Thyroid gland (tissue), 4 donors: ENCODE data around the gene ALG2. TPM values are rescaled to one million over a fixed set of nuclear protein-coding genes. Genes with fewer than 3 reads are reported as not detected.

ENCODE experiments used
- DNase-seq, 2 donors: peaks; one replicate each; pipeline ENCODE4 v3.0.0-alpha.2; 2019
- H3K27ac ChIP-seq, 3 donors: fragments of 200-600 bp; sonication (generic); 1 replicate in 2 of 3; 2 replicates in 1 of 3; pipeline ENCODE4 v1.5.1; 2016 to 2019; ENCODE audit warnings: mild to moderate bottlenecking in 1 of 3, moderate library complexity in 1 of 3
- H3K27me3 ChIP-seq: fragments of 200-600 bp; sonication (generic); one replicate; pipeline ENCODE4 v1.5.1; 2019
- H3K36me3 ChIP-seq, 2 donors: fragments of 200-600 bp; sonication (generic); one replicate each; pipeline ENCODE4 v1.5.1; 2016 to 2019
- H3K4me1 ChIP-seq, 2 donors: fragments of 200-600 bp; sonication (generic); one replicate each; pipeline ENCODE4 v1.5.1; 2017 to 2019
- H3K4me3 ChIP-seq, 3 donors: fragments of 200-600 bp; sonication (generic); replicated peaks in 1 of 3; 1 replicate in 2 of 3; 2 replicates in 1 of 3; pipeline ENCODE4 v1.5.1; 2016; ENCODE audit warnings: mild to moderate bottlenecking in 1 of 3
- H3K9me3 ChIP-seq: fragments of 200-600 bp; sonication (generic); one replicate; pipeline ENCODE4 v1.5.1; 2017
- POLR2A ChIP-seq, 2 donors: fragments of 450-650 bp; IDR thresholded peaks; one replicate each; pipeline ENCODE4 v1.6.1; 2017; ENCODE audit warnings: antibody characterized with exemption in 2 of 2, mild to moderate bottlenecking in 2 of 2, moderate library complexity in 1 of 2
- WGBS, 2 donors: methylation state at CpG; one replicate each; pipeline ENCODE4 v1.1.5; 2017; 5-methylcytosine and 5-hydroxymethylcytosine counted together
- intact Hi-C: fragments of 100-400 bp; cut with DNase I; formaldehyde crosslinking; loops from one replicate; pipeline ENCODE4 v1.15.1; 2023
- total RNA-seq, 4 donors: library from RNA; depleted of rRNA; stranded (reverse); fragments of >200 nt; gene quantifications; one replicate each; pipeline ENCODE4 v1.2.3, GENCODE V29; 2016
- TF ChIP-seq, protein P1 (sequence below), 6 experiments: fragments of 200-600 bp in 3 of 6; fragments of 450-650 bp in 3 of 6; sonication (generic) in 3 of 6; IDR thresholded peaks; one replicate each; pipeline ENCODE4 v1.5.1; 2016 to 2019; ENCODE audit warnings: antibody characterized with exemption in 6 of 6, mild to moderate bottlenecking in 2 of 6, inconsistent platforms in 1 of 6, moderate library complexity in 1 of 6

The ALG2 gene
- total RNA-seq, 4 donors from 2014 or later, result 45.0 to 63.9 (median 58.2) TPM

DNA sequence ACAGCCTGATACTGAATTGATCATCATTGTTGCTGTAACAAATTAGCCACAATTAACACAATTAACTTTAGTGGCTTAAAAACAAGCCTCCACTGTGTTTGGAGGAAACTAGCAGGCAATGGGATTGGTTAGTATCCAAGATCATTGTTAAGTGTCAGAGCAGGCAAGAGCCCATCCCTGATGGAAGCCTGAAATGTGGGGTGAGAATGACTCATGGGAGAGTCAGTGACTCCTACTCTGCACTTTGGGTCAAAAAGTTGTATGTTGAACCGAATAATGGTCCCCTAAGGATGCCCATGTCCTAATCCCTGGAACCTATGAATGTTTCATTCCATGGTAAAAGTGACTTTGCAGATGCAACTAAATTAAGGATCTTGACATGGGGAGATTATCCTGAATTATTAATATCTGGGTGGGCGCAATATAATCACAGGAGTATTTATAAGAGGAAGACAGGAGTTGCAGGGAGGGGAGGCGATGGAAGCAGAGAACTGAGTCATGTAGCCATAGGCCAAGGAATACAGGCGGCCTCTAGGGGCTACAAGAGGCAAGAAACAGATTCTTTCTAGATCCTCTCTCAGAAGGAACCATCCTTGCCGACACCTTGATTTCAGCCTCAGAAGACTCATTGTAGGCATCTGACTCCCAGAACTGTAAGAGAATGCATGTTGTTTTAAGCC is 28.8 kb downstream of the ALG2 start:
- Histone ChIP-seq H3K9me3 (no peaks in the 10 kb centered on the region), H3K4me3 (no peak overlapping the region), H3K27me3 (no peaks in the 10 kb centered on the region), H3K27ac (no peak overlapping the region), H3K36me3 (no peaks in the 10 kb centered on the region), H3K4me1 (peaks cover 8 to 15% of the 10 kb centered on the region in 2 donors)
- 82% methylated on average over 5 of the region's 5 CpGs for WGBS, 2 donors
- intact Hi-C loops, result no loop called here
- DNase-seq, result no peak
- TF ChIP-seq, protein P1, sequence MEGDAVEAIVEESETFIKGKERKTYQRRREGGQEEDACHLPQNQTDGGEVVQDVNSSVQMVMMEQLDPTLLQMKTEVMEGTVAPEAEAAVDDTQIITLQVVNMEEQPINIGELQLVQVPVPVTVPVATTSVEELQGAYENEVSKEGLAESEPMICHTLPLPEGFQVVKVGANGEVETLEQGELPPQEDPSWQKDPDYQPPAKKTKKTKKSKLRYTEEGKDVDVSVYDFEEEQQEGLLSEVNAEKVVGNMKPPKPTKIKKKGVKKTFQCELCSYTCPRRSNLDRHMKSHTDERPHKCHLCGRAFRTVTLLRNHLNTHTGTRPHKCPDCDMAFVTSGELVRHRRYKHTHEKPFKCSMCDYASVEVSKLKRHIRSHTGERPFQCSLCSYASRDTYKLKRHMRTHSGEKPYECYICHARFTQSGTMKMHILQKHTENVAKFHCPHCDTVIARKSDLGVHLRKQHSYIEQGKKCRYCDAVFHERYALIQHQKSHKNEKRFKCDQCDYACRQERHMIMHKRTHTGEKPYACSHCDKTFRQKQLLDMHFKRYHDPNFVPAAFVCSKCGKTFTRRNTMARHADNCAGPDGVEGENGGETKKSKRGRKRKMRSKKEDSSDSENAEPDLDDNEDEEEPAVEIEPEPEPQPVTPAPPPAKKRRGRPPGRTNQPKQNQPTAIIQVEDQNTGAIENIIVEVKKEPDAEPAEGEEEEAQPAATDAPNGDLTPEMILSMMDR (IDR thresholded peaks at IDR 0.05), result no peak
- no peak for TF ChIP-seq POLR2A (IDR thresholded peaks at IDR 0.05)

DNA sequence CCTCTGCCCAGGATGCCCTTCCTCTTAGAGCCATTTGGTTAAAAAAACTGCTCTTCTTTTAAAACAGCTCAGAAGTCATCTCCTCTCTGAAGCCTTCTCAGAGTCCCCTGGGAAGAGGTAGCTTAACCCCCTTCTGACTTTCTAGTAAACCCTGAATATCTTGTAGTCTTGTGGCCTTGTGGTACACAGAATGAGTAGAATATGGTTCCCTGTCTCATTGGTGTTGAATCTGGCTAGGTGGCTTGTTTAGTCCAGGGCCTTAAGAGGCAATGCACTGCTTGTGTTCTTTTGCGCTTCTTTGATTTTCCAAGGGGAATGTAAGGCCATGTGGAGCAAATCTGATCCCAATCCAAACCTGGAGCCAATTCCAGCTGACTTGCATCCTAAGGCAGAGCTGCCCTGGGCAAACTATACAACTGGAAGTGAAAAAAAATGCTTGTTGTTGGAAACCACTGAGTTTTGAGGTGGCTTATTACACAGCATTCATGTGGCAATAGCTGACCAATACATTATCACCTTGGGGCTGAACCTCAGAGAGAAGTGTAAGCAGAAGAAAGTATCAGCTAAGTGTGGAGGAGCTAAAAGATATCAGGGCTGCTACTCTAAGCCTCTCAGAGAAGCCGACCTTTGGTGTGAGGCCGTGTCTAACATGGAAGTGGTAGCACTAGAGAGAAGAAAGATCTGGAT is 31.0 kb downstream of the ALG2 start:
- H3K27me3 ChIP-seq, result no peaks in the 10 kb centered on the region
- intact Hi-C loops, result no loop called here
- no peak for TF ChIP-seq POLR2A (IDR thresholded peaks at IDR 0.05)
- TF ChIP-seq, protein P1 (IDR thresholded peaks at IDR 0.05), result no peak
- no peak overlapping the region for H3K4me3 ChIP-seq
- no peaks in the 10 kb centered on the region for H3K9me3 ChIP-seq
- no peak for DNase-seq
- no peaks in the 10 kb centered on the region for H3K4me1 ChIP-seq
- no peak overlapping the region for H3K27ac ChIP-seq
- H3K36me3 ChIP-seq, result no peaks in the 10 kb centered on the region
- 95 to 96% methylated on average over 3 of the region's 3 CpGs for WGBS, 2 donors

DNA sequence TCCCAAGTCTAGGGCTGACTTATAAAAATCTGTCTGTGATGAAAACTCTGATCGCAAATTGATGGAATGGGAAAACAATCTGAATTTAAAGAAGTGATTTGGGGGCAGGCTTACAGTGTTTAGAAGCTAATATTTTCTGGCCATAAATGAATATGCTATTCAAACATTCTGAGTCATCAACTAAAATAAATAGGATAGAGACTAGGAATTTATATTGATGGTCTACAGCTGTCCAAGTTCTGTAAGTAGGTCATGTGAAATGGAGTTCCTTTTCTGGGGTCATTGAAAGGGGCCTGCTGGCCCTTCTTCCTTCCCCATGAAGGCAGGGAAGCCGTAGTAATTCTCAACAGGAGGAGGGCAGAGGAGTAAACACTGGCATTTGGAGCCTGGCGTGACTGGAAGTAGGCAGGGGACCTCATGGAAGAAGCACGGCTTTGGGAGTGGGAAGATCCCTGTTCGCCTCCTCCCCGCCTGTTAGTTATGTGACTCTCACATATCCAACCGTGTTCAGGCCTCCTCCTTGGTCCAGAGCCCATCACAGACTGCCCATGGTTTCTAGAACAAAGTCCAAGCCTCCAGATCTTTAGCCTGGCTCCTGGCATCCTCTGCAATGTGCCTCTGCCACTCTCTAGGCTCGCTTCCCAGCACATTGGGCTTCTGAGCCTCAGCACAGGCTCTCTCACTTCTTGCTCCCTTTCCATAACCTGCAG is 31.7 kb downstream of the ALG2 start:
- Histone ChIP-seq H3K4me3 (no peak overlapping the region), H3K27ac (no peak overlapping the region), H3K36me3 (no peaks in the 10 kb centered on the region), H3K27me3 (no peaks in the 10 kb centered on the region), H3K4me1 (peaks cover 0 to under 1% of the 10 kb centered on the region in 2 donors), H3K9me3 (no peaks in the 10 kb centered on the region)
- TF ChIP-seq, protein P1 (IDR thresholded peaks at IDR 0.05), result no peak
- TF ChIP-seq POLR2A (IDR thresholded peaks at IDR 0.05), result no peak
- DNase-seq, result no peak
- WGBS, 2 donors, result 82 to 87% methylated on average over 8 of the region's 8 CpGs
- intact Hi-C loops, result no loop called here

DNA sequence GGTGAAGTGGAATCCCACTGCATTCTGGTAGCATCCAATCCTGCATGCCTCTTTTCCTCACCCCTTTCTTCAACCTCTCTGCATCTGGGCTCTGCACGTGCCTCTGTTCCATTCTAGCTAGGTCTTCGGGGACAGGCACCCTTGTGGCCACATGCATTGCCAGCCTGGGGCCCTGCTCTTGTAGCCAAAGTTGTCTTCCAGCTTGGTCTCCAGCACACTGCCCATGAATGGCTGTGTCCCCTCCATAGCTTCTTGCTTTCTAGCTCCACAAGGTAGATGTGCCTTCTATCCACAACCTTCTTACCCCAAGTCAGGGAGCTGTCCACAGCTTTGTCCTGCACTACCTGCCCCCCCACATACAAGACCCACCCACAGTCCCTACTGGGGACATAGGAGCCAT is 32.6 kb downstream of the ALG2 start:
- Histone ChIP-seq H3K4me1 (peaks cover 0 to 3% of the 10 kb centered on the region in 2 donors), H3K27me3 (no peaks in the 10 kb centered on the region), H3K36me3 (no peaks in the 10 kb centered on the region), H3K4me3 (no peak overlapping the region), H3K9me3 (no peaks in the 10 kb centered on the region), H3K27ac (no peak overlapping the region)
- WGBS, 2 donors, result 80 to 88% methylated on average over 2 of the region's 2 CpGs
- intact Hi-C loops, result no loop called here
- DNase-seq, result no peak
- no peak for TF ChIP-seq POLR2A (IDR thresholded peaks at IDR 0.05)
- TF ChIP-seq, protein P1 (IDR thresholded peaks at IDR 0.05), result no peak

DNA sequence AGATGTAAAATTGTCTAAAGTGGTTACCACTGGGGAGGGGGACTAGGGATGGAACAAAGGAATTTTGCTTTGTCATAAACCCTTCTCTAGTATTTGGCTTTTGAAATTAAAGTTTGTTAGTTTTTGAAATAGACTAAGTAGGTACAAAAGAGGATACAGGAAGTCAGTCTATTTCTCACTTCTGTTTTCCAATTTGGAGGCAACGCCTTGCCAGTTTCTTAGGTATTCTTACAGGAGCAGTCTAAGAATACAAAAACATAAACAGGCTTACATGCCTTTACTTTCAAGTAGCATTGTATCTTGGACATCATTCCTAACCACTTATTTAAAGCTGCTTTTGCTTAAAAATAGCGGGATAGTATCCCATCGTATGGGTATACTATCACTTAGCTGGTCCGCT is 34.4 kb downstream of the ALG2 start:
- Histone ChIP-seq H3K27me3 (no peaks in the 10 kb centered on the region), H3K4me1 (peaks cover 0 to 3% of the 10 kb centered on the region in 2 donors), H3K27ac (no peak overlapping the region), H3K36me3 (no peaks in the 10 kb centered on the region), H3K9me3 (no peaks in the 10 kb centered on the region), H3K4me3 (no peak overlapping the region)
- intact Hi-C loops, result no loop called here
- WGBS, 2 donors, result 84 to 88% methylated on average over 4 of the region's 4 CpGs
- TF ChIP-seq, protein P1 (IDR thresholded peaks at IDR 0.05), result no peak
- no peak for TF ChIP-seq POLR2A (IDR thresholded peaks at IDR 0.05)
- no peak for DNase-seq
